GM19463 (cell line): Measurements from ENCODE around the gene MYH7B.

Experiments used
- ATAC-seq: cut with Tn5 transposase; IDR thresholded peaks from one replicate; pipeline ENCODE4 v1.9.1; 2021; ENCODE audit warnings: mild to moderate bottlenecking, moderate library complexity; ENCODE audit not compliant: unreplicated experiment

Gene MYH7B

GRCh38 chr20:34955231-34956040 is at the start of gene MYH7B, which contains the start of gene GSS:
Gene MYH7B (plus strand): TSS chr20:34955868. CDS start chr20:34978006, 22,138 bp downstream.
Gene GSS (minus strand): TSS chr20:34955806. CDS start chr20:34951852, 3,954 bp downstream.
- ATAC-seq = peak; percentile 90

GRCh38 chr20:34907616-34908469 is 47.8 kb upstream of the MYH7B start:
- no peak for ATAC-seq

DNA sequence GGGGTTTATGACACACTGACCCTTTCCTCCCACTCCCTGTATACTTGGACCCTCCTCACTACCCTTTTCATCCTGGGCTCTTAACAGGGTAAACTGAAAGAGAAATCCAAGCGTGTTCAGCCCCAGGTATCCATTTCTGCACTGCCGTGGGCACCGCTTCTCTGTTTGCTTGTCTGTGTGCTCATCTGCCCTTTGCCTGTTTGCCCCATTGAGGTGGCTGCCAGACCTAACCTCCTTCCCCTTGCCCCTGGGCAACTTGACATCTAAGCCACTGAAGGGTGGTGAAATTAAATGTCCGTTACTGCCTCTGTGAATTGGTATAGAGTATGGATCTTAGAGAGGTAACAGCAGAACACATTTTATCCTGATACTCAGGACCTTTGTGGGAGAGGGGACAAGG is 40.5 kb upstream of the MYH7B start:
- no peak for ATAC-seq

DNA sequence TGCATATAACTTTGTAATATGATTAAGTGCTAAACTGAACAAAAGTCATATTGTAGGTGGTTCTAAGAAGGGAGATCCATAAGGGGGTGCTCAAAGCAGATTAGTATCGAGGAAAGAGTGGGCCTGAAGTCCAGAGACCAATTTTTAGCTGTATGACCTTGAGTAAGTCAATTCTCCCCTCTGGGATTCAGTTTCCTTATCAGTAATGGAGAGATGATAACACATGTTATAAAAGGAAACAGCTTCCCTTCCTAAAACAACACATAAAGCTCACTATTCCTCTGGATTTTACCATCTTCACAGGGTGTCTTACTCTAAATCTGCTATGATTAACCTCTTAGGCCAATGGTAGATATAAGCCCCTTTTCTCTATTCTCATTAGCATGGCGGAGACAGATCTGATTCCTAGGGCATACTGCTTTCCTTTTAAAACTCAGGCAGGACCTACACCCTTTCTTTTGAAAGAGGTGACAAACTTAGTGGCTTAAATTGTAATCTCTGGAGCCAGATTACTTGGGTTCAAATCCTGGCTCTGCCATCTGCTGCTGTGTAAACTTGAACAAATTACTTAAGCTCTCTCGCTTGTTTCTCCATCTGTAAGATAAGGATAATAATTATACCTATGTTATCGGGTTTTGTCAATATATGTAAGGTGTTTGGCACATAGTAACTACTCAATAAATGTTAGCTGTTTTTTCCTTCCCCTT is 39.8 kb upstream of the MYH7B start:
- ATAC-seq = no peak

- no peak for ATAC-seq
Observed at GRCh38 chr20:34916774-34917354, 38.8 kb upstream of the MYH7B start.

DNA sequence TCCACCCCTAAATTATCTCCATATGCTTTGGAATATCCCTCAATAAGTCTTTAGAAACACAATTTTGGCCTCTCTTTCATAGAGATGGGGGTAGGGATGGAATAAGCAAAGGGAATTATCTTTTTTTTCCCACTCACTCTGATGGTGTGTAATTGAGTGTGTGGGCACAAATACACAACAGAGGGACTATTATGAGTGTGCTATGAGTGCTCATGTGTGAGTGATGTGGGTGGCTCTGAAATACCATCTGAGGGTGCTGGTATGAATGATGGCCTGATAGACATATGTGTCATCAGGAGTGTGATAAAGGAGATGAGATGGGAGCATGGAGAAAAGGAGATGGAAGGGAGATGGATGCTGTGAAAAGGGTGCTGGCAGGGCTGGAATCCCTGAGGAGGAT is 35.6 kb upstream of the MYH7B start:
- no peak for ATAC-seq

DNA sequence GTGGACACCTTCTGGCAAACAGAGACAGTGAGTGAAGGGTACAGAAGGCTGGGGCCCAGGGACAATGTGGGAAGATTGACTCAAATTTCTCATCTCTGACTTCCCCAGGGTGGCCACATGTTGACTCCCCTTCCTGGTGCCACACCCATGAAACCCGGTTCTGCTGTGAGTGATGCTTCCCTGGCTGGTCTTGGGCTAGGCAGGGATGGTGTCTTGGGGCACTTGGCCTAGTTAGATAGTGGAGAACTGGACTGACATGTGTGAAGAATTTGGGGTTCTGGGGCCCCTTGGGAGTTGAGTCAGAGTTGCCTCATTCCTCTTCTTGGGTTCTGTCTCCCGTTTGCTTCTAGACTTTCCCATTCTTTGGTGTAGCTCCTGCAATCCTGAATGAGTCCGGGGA is 34.2 kb upstream of the MYH7B start:
- ATAC-seq = no peak

DNA sequence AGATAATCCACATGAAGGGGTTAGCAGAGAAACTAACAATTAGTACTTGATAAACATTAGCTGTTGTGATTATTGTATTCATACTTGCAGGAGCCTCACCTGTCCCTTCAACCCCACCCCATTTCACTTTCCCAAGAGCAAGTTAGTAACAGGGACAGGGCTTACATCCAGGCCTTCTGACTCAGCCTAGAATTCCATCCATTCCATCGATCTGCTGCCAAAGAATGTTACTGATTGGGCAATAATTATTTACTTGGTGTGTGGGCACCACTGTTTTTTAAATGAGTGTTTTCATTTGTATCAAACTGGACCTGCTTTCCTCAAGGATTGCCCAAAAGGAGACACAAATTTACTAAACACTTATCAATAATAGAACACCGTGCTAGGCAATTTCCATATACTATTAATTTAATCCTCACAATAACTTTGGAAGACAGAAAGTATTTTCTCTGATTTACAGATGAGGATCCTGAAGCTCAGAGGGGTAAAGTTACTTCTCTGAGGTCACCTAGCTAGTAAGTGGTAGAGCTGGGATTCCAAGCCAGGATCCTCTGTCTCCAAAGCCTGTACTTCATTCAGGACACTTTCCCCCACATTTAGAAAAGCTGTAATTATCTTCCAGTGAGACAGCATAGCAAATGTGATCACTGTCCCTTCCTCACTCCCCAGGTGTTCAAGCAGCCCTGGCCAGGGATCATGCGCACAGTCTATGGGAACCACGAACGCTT is 32.9 kb upstream of the MYH7B start:
- ATAC-seq = no peak

- ATAC-seq = no peak
Observed at GRCh38 chr20:34923414-34923813, 32.3 kb upstream of the MYH7B start.

DNA sequence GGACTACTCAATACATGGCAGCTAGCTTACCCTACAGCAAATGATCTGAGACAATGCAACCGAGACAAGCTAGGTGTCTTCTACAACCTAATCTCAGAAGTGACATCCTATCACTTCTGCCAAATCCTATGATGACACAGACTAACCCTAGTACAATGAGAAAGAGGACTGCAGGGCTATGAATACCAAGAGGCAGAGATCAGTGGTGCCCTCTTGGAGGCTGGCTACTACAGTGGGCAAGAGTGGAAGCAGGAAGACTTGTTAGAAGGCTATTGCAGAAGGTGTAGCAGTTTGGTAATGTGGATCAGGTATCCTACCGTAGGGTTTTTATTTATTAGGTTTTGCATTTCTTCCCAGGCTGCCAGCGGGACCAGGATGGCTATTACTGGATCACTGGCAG is 30.3 kb upstream of the MYH7B start:
- ATAC-seq = no peak

DNA sequence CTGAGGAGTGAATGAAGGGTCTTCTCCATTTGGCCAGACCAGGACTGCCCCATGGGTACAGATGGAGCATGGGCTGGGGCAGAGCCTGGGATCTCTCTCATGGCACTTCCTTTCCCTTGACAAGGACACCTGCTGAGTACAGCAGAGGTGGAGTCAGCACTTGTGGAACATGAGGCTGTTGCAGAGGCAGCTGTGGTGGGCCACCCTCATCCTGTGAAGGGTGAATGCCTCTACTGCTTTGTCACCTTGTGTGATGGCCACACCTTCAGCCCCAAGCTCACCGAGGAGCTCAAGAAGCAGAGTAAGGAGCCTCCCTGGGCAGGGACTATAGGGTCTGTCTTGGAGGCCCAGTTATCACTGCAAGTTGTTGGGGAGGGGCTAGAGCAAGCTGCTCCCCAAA is 29.7 kb upstream of the MYH7B start:
- ATAC-seq = no peak

DNA sequence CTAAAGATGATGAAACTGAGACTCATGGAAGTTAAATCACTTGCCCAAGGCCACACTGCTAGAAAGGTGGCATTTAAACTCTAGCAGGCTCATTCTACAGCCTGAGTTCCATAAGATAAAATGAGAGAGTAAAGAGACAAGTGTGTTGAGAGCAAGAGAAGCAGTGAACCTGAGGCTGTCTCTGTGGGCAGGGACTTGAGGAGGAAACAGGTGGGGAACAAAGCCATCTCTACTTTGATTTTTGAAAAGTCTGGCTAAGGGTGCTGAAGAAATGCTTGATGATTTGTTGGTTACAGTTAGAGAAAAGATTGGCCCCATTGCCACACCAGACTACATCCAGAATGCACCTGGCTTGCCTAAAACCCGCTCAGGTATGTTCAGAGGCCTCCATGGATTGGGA is 29.1 kb upstream of the MYH7B start:
- no peak for ATAC-seq

DNA sequence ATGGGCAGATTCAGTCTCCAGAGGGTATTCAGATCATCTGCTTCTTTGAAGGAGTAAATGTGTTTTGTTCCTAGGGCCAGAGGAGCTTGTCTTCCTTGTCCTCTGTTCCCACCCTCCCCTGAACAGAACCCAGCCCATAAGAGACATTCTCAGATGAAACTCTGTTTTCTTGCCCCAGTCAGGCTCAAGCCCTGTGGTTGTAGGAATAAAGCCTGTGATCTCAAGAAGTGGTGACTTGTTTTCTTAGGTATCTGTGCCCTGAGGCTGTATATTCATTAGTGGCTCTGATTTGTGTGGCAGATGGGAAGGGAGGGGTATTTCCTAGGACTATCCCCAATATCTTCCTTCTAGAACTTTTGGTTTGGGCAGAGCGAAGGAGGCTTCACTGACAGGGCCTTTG is 27.9 kb upstream of the MYH7B start:
- no peak for ATAC-seq

GRCh38 chr20:34928411-34928810 is 27.3 kb upstream of the MYH7B start:
- no peak for ATAC-seq

GRCh38 chr20:34931771-34932170 is 23.9 kb upstream of the MYH7B start:
- ATAC-seq = no peak

DNA sequence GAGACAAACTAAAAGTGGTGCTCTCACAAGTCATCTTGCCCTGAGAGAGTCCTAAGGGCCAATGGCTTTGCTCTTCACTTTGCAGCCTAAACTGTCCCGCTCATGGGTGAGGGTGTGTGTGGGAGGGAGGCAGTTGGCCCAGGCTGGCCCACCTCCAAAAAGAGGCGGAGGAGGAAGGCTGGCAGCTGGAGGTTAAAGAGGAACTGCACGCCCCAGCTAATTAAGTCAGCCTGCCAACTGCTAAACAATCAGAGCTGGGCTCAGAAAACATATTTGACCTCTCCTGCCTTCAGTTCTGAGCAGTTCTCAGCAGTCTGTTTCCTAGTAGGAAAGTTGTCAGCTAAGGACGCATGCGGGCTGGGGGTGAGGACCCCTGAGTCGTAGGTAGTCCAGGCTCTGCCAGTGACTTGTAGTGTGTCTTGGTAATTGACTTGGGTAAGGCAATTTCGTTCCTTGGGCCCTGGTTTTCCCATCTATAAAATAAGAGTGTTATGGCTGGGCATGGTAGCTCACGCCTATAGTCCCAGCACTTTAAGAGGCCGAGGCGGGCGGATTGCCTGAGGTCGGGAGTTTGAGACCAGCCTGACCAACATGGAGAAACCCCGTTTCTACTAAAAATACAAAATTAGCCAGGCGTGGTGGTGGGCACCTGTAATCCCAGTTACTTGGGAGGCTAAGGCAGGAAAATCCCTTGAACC is 17.1 kb upstream of the MYH7B start:
- no peak for ATAC-seq

DNA sequence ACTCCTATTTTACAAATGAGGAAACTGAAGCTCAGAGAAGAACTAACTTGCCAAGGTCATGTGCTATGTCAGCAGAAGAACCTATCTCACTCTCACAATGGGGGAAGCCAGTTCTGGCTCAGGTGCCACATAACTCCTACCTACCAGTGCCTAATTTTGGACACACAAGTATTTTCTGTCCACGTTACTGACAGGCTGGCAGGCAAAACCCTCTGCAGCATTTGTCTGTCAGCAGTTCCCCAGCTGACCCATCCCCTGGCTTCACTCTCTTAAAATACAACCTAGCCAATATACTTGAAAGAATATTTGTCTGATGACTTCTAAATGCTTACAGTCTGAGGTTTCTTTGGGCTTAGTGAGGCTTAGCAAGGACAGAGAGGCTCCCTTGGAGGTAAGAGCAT is 15.6 kb upstream of the MYH7B start:
- no peak for ATAC-seq

- no peak for ATAC-seq
Observed at GRCh38 chr20:34941226-34941625, 14.4 kb upstream of the MYH7B start.

DNA sequence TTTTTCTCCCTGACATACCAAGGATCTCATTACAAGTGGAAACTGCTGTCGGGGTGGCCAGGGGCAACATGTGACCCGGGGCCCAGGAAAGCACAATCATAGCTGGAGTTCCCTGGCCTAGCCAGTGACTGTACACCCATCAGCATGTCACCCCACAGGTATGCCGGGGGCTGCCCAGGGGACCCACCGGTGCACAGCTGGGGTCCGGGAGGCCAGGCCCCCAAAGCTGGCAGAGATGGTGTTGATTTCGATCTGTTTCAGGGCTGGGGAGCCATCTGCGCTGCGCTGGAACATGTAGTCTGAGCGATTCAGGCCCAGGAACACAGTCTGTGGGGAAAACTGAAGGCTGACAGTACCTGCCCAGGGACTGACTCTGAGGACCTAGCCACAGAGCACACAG is 13.4 kb upstream of the MYH7B start:
- no peak for ATAC-seq
